ENCODE data around the gene LY6G5B. TPM values are rescaled to one million over a fixed set of nuclear protein-coding genes. Genes with fewer than 3 reads are reported as not detected.

The LY6G5B gene
- total RNA-seq, 2 donors from 2014 or later = 13.9 to 17.0 TPM

DNA sequence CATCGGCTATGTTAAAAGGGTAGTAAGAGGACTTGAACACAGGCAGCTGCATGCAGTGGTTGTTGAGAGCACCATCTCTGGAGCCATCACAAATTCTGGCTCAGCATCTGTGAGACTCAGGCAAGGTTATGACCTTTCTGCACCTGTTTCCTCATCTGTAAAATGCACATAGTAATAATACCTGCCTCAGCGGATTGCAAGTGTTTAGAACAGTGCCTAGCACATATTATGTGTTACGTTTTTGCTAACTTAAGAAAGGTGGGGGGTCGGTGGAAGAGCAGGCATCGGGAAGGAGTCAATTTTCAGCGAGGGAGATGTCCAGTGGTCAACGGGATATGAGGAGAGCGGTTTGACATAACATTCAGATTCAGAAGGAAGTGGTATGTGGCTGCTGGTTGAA, 8.2 kb downstream of the LY6G5B start:
- peaks cover 17% of the 10 kb centered on the region for H3K27me3 Mint-ChIP-seq (ENCODE audit: insufficient read depth)
- no peaks in the 10 kb centered on the region for H3K9me3 ChIP-seq (ENCODE audit: control insufficient read depth, low read length)
- H3K9me3 Mint-ChIP-seq = no peaks in the 10 kb centered on the region
- H3K9ac ChIP-seq (ENCODE audit: extremely low read depth, low read length, poor library complexity, severe bottlenecking) = no peak overlapping the region
- no peak overlapping the region for H3K4me3 ChIP-seq (ENCODE audit: low read length)
- WGBS, 2 experiments (ENCODE audit: insufficient coverage in 1 of 2, insufficient read length in 1 of 2) = 76 to 84% methylated on average over 8 of the region's 8 CpGs
- H3K36me3 ChIP-seq (ENCODE audit: control insufficient read depth, insufficient read depth, low read length) = peaks cover 6% of the 10 kb centered on the region
- H3K4me3 Mint-ChIP-seq = no peak overlapping the region
- TF ChIP-seq CTCF (conservative IDR thresholded peaks at IDR 0.05) = no peak
- peaks cover 5% of the 10 kb centered on the region for H3K36me3 Mint-ChIP-seq (ENCODE audit: low read depth)
- no peaks in the 10 kb centered on the region for H3K4me1 ChIP-seq (ENCODE audit: control insufficient read depth, insufficient read depth, low read length)
- H3K27me3 ChIP-seq (ENCODE audit: control insufficient read depth, insufficient read depth, low read length, poor library complexity, severe bottlenecking) = peaks cover 7% of the 10 kb centered on the region
- no peak overlapping the region for H3K27ac ChIP-seq (ENCODE audit: low read depth, low read length)
- H3K27ac Mint-ChIP-seq = no peak overlapping the region
- peaks cover 10% of the 10 kb centered on the region for H3K4me1 Mint-ChIP-seq
- DNase-seq = no peak

DNA sequence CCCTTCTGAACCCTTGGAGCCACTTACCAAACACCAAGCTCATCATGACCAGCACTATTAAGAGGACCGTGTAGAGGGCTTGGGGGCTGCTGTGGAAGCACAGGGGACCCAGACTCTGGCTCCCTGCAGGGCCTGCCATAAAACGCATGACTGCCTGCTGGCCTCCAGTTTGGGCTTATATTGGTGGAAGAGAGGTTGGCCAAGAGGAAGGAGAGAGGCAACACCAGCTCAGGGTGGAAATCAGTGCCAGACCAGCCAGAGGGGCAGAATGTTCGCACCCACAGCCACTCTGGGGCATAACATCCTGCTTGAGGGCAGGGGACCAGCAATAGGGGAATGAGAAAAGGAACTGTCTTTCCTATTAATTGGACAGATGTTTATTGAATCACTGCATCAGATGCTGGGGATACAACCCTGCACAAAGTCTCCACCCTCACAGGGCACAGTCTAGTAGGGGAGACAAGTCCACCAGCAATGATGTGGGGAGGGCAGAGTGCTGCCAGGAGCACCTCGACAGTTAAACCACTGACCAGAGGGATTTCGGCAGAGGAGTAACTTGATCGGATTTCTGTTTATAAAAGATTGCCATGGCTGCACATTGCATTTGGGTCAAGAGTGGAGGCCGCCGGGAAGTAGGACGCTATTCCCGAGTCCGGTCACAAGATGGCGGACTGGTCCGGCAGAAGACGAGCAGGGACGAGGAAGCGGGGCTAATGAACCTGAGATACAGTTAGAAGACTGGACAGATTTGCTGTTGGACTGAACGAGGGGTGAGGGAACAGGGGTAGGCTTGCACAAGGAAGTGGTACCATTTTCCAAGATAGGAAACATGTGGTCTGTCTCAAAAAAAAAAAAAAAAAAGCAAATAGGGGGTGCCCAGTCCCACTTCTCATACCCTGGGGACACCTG, 10.7 kb downstream of the LY6G5B start, which contains the start of gene LY6G5C:
TSS of gene LY6G5C (minus strand) at position 842 of the 909 bp plus-strand sequence. CDS start at position 148, 694 bp downstream.
- Histone ChIP-seq H3K27me3 (ENCODE audit: control insufficient read depth, insufficient read depth, low read length, poor library complexity, severe bottlenecking) (peaks cover 7% of the 10 kb centered on the region), H3K4me1 (ENCODE audit: control insufficient read depth, insufficient read depth, low read length) (no peaks in the 10 kb centered on the region), H3K4me3 (ENCODE audit: low read length) (peak within 1 kb of the TSS; percentile 80), H3K9me3 (ENCODE audit: control insufficient read depth, low read length) (no peaks in the 10 kb centered on the region), H3K27ac (ENCODE audit: low read depth, low read length) (no peak within 1 kb of the TSS), H3K9ac (ENCODE audit: extremely low read depth, low read length, poor library complexity, severe bottlenecking) (peak within 1 kb of the TSS; percentile 44), H3K36me3 (ENCODE audit: control insufficient read depth, insufficient read depth, low read length) (peaks cover 5% of the 10 kb centered on the region)
- Mint-ChIP-seq H3K36me3 (ENCODE audit: low read depth) (peaks cover 7% of the 10 kb centered on the region), H3K4me3 (peak within 1 kb of the TSS; percentile 67), H3K9me3 (no peaks in the 10 kb centered on the region), H3K27ac (peak within 1 kb of the TSS; percentile 75), H3K4me1 (peaks cover 16% of the 10 kb centered on the region), H3K27me3 (ENCODE audit: insufficient read depth) (peaks cover 17% of the 10 kb centered on the region)
- peak; percentile 89 for DNase-seq
- TF ChIP-seq CTCF (conservative IDR thresholded peaks at IDR 0.05) = peak; percentile 81
- 17 to 19% methylated on average over 16 to 17 of the region's 17 CpGs for WGBS, 2 experiments (ENCODE audit: insufficient coverage in 1 of 2, insufficient read length in 1 of 2)

DNA sequence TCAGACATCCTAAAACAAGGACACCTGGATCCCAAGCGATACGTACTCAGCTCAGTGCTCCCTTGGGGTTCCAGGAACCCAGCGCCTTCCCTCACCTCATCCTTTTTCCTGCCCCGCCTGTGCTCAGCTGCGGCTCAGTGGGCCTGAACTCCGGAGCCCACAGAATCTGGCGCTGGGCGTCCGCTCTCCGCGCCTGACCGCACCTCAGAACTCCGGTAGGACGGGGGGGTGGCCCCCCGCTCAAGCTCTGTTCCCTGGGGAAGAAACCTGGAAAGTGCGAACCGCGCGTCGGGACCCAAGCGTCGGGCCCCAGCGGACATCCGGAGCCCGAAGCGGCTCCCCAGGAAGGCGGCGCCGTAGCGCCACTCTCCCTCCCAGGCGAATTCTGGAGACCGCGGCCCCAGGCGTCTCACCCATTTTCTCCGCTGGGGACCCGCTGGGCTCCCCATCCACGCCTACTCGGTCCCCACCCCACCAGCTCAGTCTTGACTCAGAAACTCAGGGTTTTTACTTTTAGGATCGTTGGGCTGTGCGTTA, 11.4 kb downstream of the LY6G5B start:
- Mint-ChIP-seq H3K27ac (peak overlapping the region; percentile 75), H3K4me1 (peaks cover 16% of the 10 kb centered on the region)
- H3K27ac ChIP-seq (ENCODE audit: low read depth, low read length) = no peak overlapping the region

More for the DNA sequence above, 11.4 kb downstream of the LY6G5B start:
- Mint-ChIP-seq H3K27me3 (ENCODE audit: insufficient read depth) (peaks cover 17% of the 10 kb centered on the region), H3K36me3 (ENCODE audit: low read depth) (peaks cover 14% of the 10 kb centered on the region), H3K9me3 (no peaks in the 10 kb centered on the region), H3K4me3 (peak overlapping the region; percentile 67)
- DNase-seq = peak; percentile 80
- peak overlapping the region; percentile 44 for H3K9ac ChIP-seq (ENCODE audit: extremely low read depth, low read length, poor library complexity, severe bottlenecking)
- H3K27me3 ChIP-seq (ENCODE audit: control insufficient read depth, insufficient read depth, low read length, poor library complexity, severe bottlenecking) = peaks cover 7% of the 10 kb centered on the region
- H3K36me3 ChIP-seq (ENCODE audit: control insufficient read depth, insufficient read depth, low read length) = peaks cover 11% of the 10 kb centered on the region
- H3K4me1 ChIP-seq (ENCODE audit: control insufficient read depth, insufficient read depth, low read length) = no peaks in the 10 kb centered on the region
- peak overlapping the region; percentile 80 for H3K4me3 ChIP-seq (ENCODE audit: low read length)
- peak; percentile 12 for TF ChIP-seq CTCF (conservative IDR thresholded peaks at IDR 0.05)
- no peaks in the 10 kb centered on the region for H3K9me3 ChIP-seq (ENCODE audit: control insufficient read depth, low read length)
- 6 to 9% methylated on average over 6 to 40 of the region's 40 CpGs for WGBS, 2 experiments (ENCODE audit: insufficient coverage in 1 of 2, insufficient read length in 1 of 2)

Measured in endodermal cell (in vitro differentiated cells).